Natural killer cell (primary cell): ENCODE measurements around the gene DIAPH1. TPM values are rescaled to one million over a fixed set of nuclear protein-coding genes. Genes with fewer than 3 reads are reported as not detected.
A peak's percentile ranks its signal among the peaks of the same experiment; 100 is the strongest.

Source experiments
- ATAC-seq, 3 donors: fragments of 150-1000 bp in 2 of 3; fragments of 200-7000 bp in 1 of 3; cut with Tn5 transposase; 1 replicate in 1 of 3; 2 replicates in 2 of 3; pipeline ENCODE4 v1.10.0; 2021; ENCODE audit warnings: mild to moderate bottlenecking in 2 of 3, moderate library complexity in 2 of 3
- DNase-seq, 2 donors: peaks; one replicate each; pipeline versions ENCODE4 v3.0.0 to v3.0.0-alpha.2; 2013 to 2021; ENCODE audit warnings: mixed read lengths in 1 of 2
- H3K27ac ChIP-seq: one replicate; pipeline ENCODE4 v1.5.1; 2013; ENCODE audit warnings: mild to moderate bottlenecking, low read length
- H3K27me3 ChIP-seq: one replicate; pipeline ENCODE4 v1.6.1; 2013; ENCODE audit warnings: low read length; ENCODE audit not compliant: control insufficient read depth, insufficient read depth
- H3K36me3 ChIP-seq: one replicate; pipeline ENCODE4 v1.6.1; 2013; ENCODE audit warnings: low read length; ENCODE audit not compliant: control insufficient read depth, insufficient read depth
- H3K4me1 ChIP-seq: one replicate; pipeline ENCODE4 v1.6.1; 2013; ENCODE audit warnings: low read length; ENCODE audit not compliant: control insufficient read depth, insufficient read depth
- H3K4me3 ChIP-seq: one replicate; pipeline ENCODE4 v1.5.1; 2013; ENCODE audit warnings: low read length
- H3K9me3 ChIP-seq: one replicate; pipeline ENCODE4 v1.6.1; 2013; ENCODE audit warnings: low read length; ENCODE audit not compliant: control insufficient read depth, insufficient read depth
- H3K27ac Mint-ChIP-seq, 2 donors: one replicate each; pipeline ENCODE4 v1.8.0; 2022; ENCODE audit warnings: mild to moderate bottlenecking in 2 of 2, mixed read lengths in 2 of 2, moderate library complexity in 1 of 2
- H3K27me3 Mint-ChIP-seq, 2 donors: one replicate each; pipeline ENCODE4 v1.8.0; 2022; ENCODE audit warnings: low read depth in 2 of 2, mixed read lengths in 2 of 2
- H3K36me3 Mint-ChIP-seq: one replicate; pipeline ENCODE4 v1.8.0; 2022; ENCODE audit warnings: mixed read lengths
- H3K4me1 Mint-ChIP-seq, 2 donors: one replicate each; pipeline ENCODE4 v1.8.0; 2022; ENCODE audit warnings: mixed read lengths in 2 of 2
- H3K4me3 Mint-ChIP-seq: one replicate; pipeline ENCODE4 v1.8.0; 2022; ENCODE audit warnings: mild to moderate bottlenecking, moderate library complexity, mixed read lengths
- H3K9me3 Mint-ChIP-seq, 2 donors: one replicate each; pipeline ENCODE4 v1.8.0; 2022; ENCODE audit warnings: mixed read lengths in 2 of 2
- WGBS: methylation state at CpG from one replicate; pipeline ENCODE4 v1.1.7; 2013; ENCODE audit warnings: missing lambda C conversion rate; ENCODE audit not compliant: insufficient coverage; 5-methylcytosine and 5-hydroxymethylcytosine counted together
- intact Hi-C: fragments of 100-400 bp; cut with micrococcal nuclease; formaldehyde crosslinking; loops from one replicate; pipeline ENCODE4 v1.14.2; 2022
- total RNA-seq, 4 donors: library from RNA; stranded (reverse); fragments of 120-200 nt in 1 of 4; gene quantifications; one replicate each; pipeline versions ENCODE4 v1.2.3 to v1.2.4, GENCODE V29; 2013 to 2022
- TF ChIP-seq, protein P1 (sequence below): fragments of 200-600 bp; IDR thresholded peaks from one replicate; pipeline ENCODE4 v1.8.0; 2022; ENCODE audit warnings: antibody characterized with exemption

DIAPH1 gene
- total RNA-seq, 3 donors from 2014 or later (not counting 1 experiment from before 2014, with no cell fraction given): 410 to 456 (median 419) TPM

DNA sequence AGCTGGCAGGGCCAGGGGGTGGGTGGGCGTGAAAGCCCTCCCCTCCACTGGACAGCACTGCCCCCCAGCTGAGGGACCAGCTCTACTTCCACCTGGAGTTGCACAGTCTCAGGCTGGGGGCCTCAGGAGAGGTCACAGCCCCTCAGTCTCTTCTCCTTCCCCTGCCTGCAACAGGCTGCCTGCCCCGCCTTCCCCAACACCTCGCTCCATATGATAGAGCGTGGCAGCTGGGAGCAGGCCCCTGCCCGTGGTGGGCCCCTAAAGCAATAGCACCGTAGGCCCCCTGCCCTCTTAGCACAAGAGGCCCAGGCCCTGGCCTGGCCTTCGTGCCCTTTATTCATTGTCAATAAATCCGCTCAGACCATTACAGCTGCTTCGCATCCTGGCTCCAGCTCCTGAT is 21.9 kb upstream of the DIAPH1 start:
- Histone ChIP-seq H3K36me3 (peaks cover 19% of the 10 kb centered on the region), H3K27me3 (no peaks in the 10 kb centered on the region), H3K4me1 (peaks cover 21% of the 10 kb centered on the region), H3K4me3 (no peak overlapping the region), H3K9me3 (no peaks in the 10 kb centered on the region), H3K27ac (no peak overlapping the region)
- Mint-ChIP-seq H3K4me3 (no peak overlapping the region), H3K27me3 (no peaks in the 10 kb centered on the region), H3K27ac (peak overlapping the region in 1 of 2 donors; percentile 54), H3K4me1 (peaks cover 13 to 27% of the 10 kb centered on the region in 2 donors), H3K36me3 (peaks cover 9% of the 10 kb centered on the region), H3K9me3 (no peaks in the 10 kb centered on the region)
- TF ChIP-seq, protein P1, sequence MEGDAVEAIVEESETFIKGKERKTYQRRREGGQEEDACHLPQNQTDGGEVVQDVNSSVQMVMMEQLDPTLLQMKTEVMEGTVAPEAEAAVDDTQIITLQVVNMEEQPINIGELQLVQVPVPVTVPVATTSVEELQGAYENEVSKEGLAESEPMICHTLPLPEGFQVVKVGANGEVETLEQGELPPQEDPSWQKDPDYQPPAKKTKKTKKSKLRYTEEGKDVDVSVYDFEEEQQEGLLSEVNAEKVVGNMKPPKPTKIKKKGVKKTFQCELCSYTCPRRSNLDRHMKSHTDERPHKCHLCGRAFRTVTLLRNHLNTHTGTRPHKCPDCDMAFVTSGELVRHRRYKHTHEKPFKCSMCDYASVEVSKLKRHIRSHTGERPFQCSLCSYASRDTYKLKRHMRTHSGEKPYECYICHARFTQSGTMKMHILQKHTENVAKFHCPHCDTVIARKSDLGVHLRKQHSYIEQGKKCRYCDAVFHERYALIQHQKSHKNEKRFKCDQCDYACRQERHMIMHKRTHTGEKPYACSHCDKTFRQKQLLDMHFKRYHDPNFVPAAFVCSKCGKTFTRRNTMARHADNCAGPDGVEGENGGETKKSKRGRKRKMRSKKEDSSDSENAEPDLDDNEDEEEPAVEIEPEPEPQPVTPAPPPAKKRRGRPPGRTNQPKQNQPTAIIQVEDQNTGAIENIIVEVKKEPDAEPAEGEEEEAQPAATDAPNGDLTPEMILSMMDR: no peak
- 95% methylated on average over 9 of the region's 9 CpGs for WGBS
- intact Hi-C loops: no loop called here
- DNase-seq (no peak), ATAC-seq (no peak)

- H3K36me3 Mint-ChIP-seq: peaks cover 5% of the 10 kb centered on the region
- Histone ChIP-seq H3K9me3 (no peaks in the 10 kb centered on the region), H3K27me3 (no peaks in the 10 kb centered on the region), H3K4me1 (peaks cover 25% of the 10 kb centered on the region), H3K4me3 (no peak overlapping the region), H3K27ac (no peak overlapping the region), H3K36me3 (peaks cover 14% of the 10 kb centered on the region)
- ATAC-seq: no peak
- TF ChIP-seq, protein P1: no peak
- H3K4me1 Mint-ChIP-seq: peaks cover 20 to 30% of the 10 kb centered on the region in 2 donors
- no peak overlapping the region for H3K4me3 Mint-ChIP-seq
- no peak for DNase-seq
- no peaks in the 10 kb centered on the region for H3K27me3 Mint-ChIP-seq
- 95% methylated on average over 3 of the region's 3 CpGs for WGBS
- intact Hi-C loops: no loop called here
- no peaks in the 10 kb centered on the region for H3K9me3 Mint-ChIP-seq
- H3K27ac Mint-ChIP-seq: no peak overlapping the region
Observed at GRCh38 chr5:141640051-141640415, 21.2 kb upstream of the DIAPH1 start.

DNA sequence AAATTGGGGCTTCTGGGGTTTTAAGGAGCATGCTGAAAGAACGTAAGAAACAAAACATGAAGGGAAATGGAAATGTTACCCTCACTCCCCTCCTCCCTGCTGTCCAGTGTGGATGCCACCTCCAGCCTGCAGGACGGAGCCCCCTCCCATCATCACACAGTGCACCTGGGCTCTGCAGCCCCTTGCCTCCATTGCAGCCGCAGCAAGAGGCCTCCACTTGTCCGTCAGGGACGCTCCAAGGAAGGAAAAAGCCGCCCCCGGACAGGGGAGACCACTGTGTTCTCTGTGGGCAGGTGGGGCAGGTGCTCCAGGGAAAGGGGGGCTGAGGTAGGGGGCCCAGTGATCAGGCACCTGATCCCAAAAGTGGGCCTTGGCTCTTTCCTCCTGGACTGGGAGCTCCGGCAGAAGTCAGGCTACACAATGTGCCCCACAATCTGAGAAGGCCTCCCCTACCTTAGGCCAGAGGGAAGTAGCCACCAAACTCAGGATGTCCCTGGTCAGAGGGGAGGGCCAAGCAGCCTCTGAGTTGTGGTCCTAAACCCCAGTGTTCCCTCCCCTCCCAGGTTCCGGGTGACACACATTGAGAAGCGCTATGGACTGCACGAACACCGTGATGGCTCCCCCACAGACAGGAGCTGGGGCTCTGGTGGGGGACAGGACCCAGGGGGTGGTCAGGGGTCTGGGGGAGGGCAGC is 20.7 kb upstream of the DIAPH1 start:
- TF ChIP-seq, protein P1: no peak
- Mint-ChIP-seq H3K27ac (no peak overlapping the region), H3K36me3 (no peaks in the 10 kb centered on the region), H3K27me3 (no peaks in the 10 kb centered on the region), H3K9me3 (no peaks in the 10 kb centered on the region), H3K4me1 (peaks cover 22 to 30% of the 10 kb centered on the region in 2 donors), H3K4me3 (no peak overlapping the region)
- DNase-seq (no peak), ATAC-seq (no peak)
- intact Hi-C loops: loop anchor here (5.0 kb wide), 2 partner anchors 43 to 47 kb away; partner anchors contain the start of gene ARAP3
- Histone ChIP-seq H3K36me3 (peaks cover 12% of the 10 kb centered on the region), H3K4me1 (peaks cover 30% of the 10 kb centered on the region), H3K4me3 (no peak overlapping the region), H3K27me3 (no peaks in the 10 kb centered on the region), H3K9me3 (no peaks in the 10 kb centered on the region), H3K27ac (no peak overlapping the region)
- 97% methylated on average over 12 of the region's 12 CpGs for WGBS

DNA sequence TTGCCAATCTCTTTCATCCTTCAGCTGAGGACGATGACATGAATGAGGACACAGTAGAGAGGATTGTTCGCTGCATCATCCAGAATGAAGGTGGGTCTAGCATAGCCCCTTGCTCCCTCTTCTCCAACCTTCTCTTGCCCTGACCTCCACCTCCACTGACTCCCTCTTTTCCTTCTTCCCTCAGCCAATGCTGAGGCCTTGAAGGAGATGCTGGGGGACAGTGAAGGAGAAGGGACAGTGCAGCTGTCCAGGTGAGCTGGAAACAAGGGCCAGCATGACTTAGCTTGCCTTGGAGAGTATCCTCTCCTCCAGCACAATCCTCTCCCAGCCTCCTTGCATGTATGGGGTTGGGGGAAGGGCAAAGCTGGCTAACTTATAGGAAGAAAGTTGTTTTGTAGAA is 20.0 kb upstream of the DIAPH1 start:
- no peaks in the 10 kb centered on the region for H3K9me3 Mint-ChIP-seq
- WGBS: 94% methylated on average over 2 of the region's 2 CpGs
- ATAC-seq (no peak), DNase-seq (no peak)
- peaks cover 22 to 36% of the 10 kb centered on the region in 2 donors for H3K4me1 Mint-ChIP-seq
- peak overlapping the region; percentile 86 for H3K4me3 Mint-ChIP-seq
- Histone ChIP-seq H3K9me3 (no peaks in the 10 kb centered on the region), H3K27me3 (no peaks in the 10 kb centered on the region), H3K36me3 (peaks cover 7% of the 10 kb centered on the region), H3K27ac (no peak overlapping the region), H3K4me3 (no peak overlapping the region), H3K4me1 (peaks cover 30% of the 10 kb centered on the region)
- peak overlapping the region in 1 of 2 donors; percentile 8 for H3K27ac Mint-ChIP-seq
- no peaks in the 10 kb centered on the region for H3K27me3 Mint-ChIP-seq
- intact Hi-C loops: loop anchor here (5.0 kb wide), 2 partner anchors 44 to 46 kb away; partner anchors contain the start of gene ARAP3
- TF ChIP-seq, protein P1: no peak
- H3K36me3 Mint-ChIP-seq: no peaks in the 10 kb centered on the region
